ENCODE data around the gene FBXL16.
A peak's percentile ranks its signal among the peaks of the same experiment; 100 is the strongest.

FBXL16 gene

DNA sequence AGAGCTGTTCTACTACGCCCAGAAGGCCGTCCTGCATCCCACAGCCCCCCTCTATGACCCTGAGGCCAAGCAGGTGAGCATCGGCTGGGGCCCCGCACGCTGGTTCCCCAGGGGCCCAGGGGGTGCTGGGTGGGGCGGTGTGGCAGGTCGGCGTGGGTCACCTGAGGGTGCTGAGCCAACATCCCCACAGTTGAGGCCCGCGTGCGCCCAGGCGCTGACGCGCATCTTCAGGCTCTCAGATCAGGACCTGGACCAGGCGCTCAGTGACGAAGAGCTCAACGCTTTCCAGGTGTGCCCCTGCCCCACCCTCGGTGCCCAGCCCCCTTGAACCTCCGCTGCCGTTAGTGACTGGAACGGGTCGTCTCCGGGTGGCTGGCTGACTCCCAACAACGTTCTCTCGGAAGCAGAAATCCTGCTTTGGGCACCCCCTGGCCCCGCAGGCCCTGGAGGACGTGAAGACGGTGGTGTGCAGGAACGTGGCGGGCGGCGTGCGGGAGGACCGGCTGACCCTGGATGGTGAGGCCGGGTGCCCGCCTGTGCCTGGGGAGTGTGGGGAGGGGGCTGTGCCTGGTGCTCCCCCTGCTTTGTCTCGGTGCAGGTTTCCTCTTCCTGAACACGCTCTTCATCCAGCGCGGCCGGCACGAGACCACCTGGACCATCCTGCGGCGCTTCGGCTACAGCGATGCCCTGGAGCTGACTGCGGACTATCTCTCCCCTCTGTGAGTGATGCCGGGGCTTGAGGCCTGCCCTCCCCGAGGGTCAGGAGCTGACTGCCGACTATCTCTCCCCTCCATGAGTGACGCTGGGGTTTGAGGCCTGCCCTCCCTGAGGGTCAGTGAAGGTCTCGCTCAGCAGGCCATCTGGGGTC lies 34.9 kb downstream of the FBXL16 start:
- no peak overlapping the region for H2BK120ac ChIP-seq (ENCODE audit: insufficient read depth, low read length, poor library complexity)
- H2AK5ac ChIP-seq (ENCODE audit: low read length), result no peak overlapping the region
- H3K79me1 ChIP-seq (ENCODE audit: low read length), result peaks cover 5% of the 10 kb centered on the region
- no peak overlapping the region for H3K23ac ChIP-seq (ENCODE audit: low read length)
- no peak overlapping the region for H2AFZ ChIP-seq (ENCODE audit: insufficient read depth, low read length, poor library complexity)
- H4K8ac ChIP-seq (ENCODE audit: low read depth, low read length), result no peak overlapping the region
- no peak overlapping the region for H3K4me2 ChIP-seq (ENCODE audit: low read length)
- H3K9me3 ChIP-seq (ENCODE audit: insufficient read depth, low read depth, low read length), result no peaks in the 10 kb centered on the region
- H3K18ac ChIP-seq (ENCODE audit: low read length), result no peak overlapping the region
- H3K27me3 ChIP-seq (ENCODE audit: insufficient read depth, low read length), result peaks cover 3% of the 10 kb centered on the region
- H2BK5ac ChIP-seq (ENCODE audit: low read depth, low read length, poor library complexity), result no peak overlapping the region
- no peak overlapping the region for H3K4ac ChIP-seq (ENCODE audit: low read depth, low read length)
- H3K4me3 ChIP-seq (ENCODE audit: low read depth, low read length), result no peak overlapping the region
- peaks cover 8% of the 10 kb centered on the region for H3K79me2 ChIP-seq (ENCODE audit: control insufficient read depth, insufficient read depth, low read length, poor library complexity)
- no peak overlapping the region for H4K12ac ChIP-seq (ENCODE audit: low read depth, low read length)
- DNase-seq, result no peak
- no peak overlapping the region for H3K27ac ChIP-seq (ENCODE audit: low read depth, low read length)
- no peak overlapping the region for H4K91ac ChIP-seq (ENCODE audit: low read depth, low read length)
- H3K36me3 ChIP-seq (ENCODE audit: control insufficient read depth in 1 of 2, insufficient read depth in 2 of 2, low read length in 2 of 2), result peaks cover 54 to 56% of the 10 kb centered on the region in 2 experiments
- H3K9ac ChIP-seq (ENCODE audit: low read length), result no peak overlapping the region
- H2BK12ac ChIP-seq (ENCODE audit: low read length), result no peak overlapping the region
- H3K4me1 ChIP-seq (ENCODE audit: control insufficient read depth in 1 of 2, insufficient read depth in 2 of 2, low read length in 2 of 2), result peaks cover 13 to 15% of the 10 kb centered on the region in 2 experiments
- no peak overlapping the region for H3K14ac ChIP-seq (ENCODE audit: low read length)
- WGBS (ENCODE audit: extremely low coverage, insufficient coverage, insufficient read length), result no CpG with 5 or more reads among the region's 52 CpGs

DNA sequence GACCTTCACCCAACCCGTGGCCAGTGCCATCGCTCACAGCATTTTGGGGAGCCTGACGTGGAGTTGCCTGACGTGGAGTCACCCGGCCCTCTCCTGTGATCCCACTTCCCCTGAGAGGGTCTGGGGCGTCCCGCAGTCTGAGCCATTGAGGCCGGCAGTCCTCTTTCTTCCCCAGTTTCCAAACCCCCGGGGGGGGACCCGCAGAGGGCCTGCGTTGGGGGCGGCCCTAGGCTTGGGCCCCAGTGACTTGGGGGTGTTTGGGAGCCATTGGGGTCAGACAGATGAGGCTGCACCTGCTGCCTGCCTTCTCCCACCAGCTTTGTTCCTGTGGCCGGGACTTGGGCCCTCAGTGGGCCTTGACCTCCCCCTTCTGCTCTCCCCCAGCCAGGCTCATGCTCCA lies 35.9 kb downstream of the FBXL16 start:
- Histone ChIP-seq H4K12ac (ENCODE audit: low read depth, low read length) (no peak overlapping the region), H3K27me3 (ENCODE audit: insufficient read depth, low read length) (no peaks in the 10 kb centered on the region), H3K4me1 (ENCODE audit: control insufficient read depth in 1 of 2, insufficient read depth in 2 of 2, low read length in 2 of 2) (peaks cover 7% of the 10 kb centered on the region in 2 experiments), H3K27ac (ENCODE audit: low read depth, low read length) (no peak overlapping the region), H3K18ac (ENCODE audit: low read length) (no peak overlapping the region), H2AK5ac (ENCODE audit: low read length) (no peak overlapping the region), H3K23ac (ENCODE audit: low read length) (no peak overlapping the region), H3K79me1 (ENCODE audit: low read length) (peaks cover 5% of the 10 kb centered on the region), H3K79me2 (ENCODE audit: control insufficient read depth, insufficient read depth, low read length, poor library complexity) (peaks cover 8% of the 10 kb centered on the region), H2AFZ (ENCODE audit: insufficient read depth, low read length, poor library complexity) (no peak overlapping the region), H2BK120ac (ENCODE audit: insufficient read depth, low read length, poor library complexity) (no peak overlapping the region), H2BK12ac (ENCODE audit: low read length) (no peak overlapping the region), H3K36me3 (ENCODE audit: control insufficient read depth in 1 of 2, insufficient read depth in 2 of 2, low read length in 2 of 2) (peaks cover 54 to 56% of the 10 kb centered on the region in 2 experiments), H3K4ac (ENCODE audit: low read depth, low read length) (no peak overlapping the region), H3K4me3 (ENCODE audit: low read depth, low read length) (no peak overlapping the region), H4K8ac (ENCODE audit: low read depth, low read length) (no peak overlapping the region), H3K9ac (ENCODE audit: low read length) (no peak overlapping the region), H3K14ac (ENCODE audit: low read length) (no peak overlapping the region), H3K4me2 (ENCODE audit: low read length) (no peak overlapping the region), H4K91ac (ENCODE audit: low read depth, low read length) (no peak overlapping the region), H2BK5ac (ENCODE audit: low read depth, low read length, poor library complexity) (no peak overlapping the region), H3K9me3 (ENCODE audit: insufficient read depth, low read depth, low read length) (no peaks in the 10 kb centered on the region)
- DNase-seq, result no peak
- no CpG with 5 or more reads among the region's 13 CpGs for WGBS (ENCODE audit: extremely low coverage, insufficient coverage, insufficient read length)

DNA sequence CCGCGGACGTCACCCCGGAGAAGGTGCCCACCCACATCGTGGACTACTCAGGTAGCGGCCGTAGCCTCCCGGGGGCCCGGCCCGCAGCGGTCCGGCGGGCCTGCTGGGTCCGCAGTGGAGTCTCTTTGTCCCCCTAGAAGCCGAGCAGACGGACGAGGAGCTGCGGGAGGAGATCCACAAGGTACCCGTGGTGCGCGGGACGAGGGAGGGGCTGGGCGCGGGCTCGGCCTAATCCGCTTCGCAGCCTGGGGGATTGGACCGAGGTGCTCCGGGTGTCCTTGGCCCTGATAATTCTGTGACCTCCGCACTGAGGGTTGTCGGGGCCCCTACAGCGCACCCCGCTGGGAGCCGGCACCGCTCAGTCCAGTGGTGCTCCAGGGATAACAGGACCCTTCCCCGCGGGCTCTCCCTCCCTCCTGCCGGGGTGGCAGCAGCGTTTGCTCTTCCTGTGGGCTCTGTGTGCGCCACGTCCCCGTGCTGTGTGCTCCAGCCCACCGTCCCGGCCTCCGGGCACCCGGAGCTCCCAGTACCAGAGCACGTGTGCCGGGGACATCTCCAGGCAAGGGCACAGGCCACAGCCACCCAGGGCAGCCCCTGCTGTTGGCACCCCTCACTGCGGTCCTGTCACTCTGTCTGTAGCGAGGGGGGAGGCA lies 37.0 kb downstream of the FBXL16 start:
- H3K4me3 ChIP-seq (ENCODE audit: low read depth, low read length), result peak overlapping the region; percentile 98
- peak overlapping the region; percentile 97 for H3K4ac ChIP-seq (ENCODE audit: low read depth, low read length)
- peak overlapping the region; percentile 67 for H3K4me2 ChIP-seq (ENCODE audit: low read length)
- H2AK5ac ChIP-seq (ENCODE audit: low read length), result peak overlapping the region; percentile 91
- peak overlapping the region; percentile 87 for H4K8ac ChIP-seq (ENCODE audit: low read depth, low read length)
- peak overlapping the region; percentile 85 for H4K12ac ChIP-seq (ENCODE audit: low read depth, low read length)
- no peak overlapping the region for H2BK12ac ChIP-seq (ENCODE audit: low read length)
- peak overlapping the region; percentile 87 for H2BK120ac ChIP-seq (ENCODE audit: insufficient read depth, low read length, poor library complexity)
- peaks cover 5% of the 10 kb centered on the region for H3K79me1 ChIP-seq (ENCODE audit: low read length)
- peak overlapping the region; percentile 90 for H3K14ac ChIP-seq (ENCODE audit: low read length)
- H2BK5ac ChIP-seq (ENCODE audit: low read depth, low read length, poor library complexity), result peak overlapping the region; percentile 51
- no peaks in the 10 kb centered on the region for H3K27me3 ChIP-seq (ENCODE audit: insufficient read depth, low read length)
- WGBS (ENCODE audit: extremely low coverage, insufficient coverage, insufficient read length), result no CpG with 5 or more reads among the region's 50 CpGs
- DNase-seq, result peak in 1 of 2 donors; percentile 28
- peaks cover 7% of the 10 kb centered on the region in 2 experiments for H3K4me1 ChIP-seq (ENCODE audit: control insufficient read depth in 1 of 2, insufficient read depth in 2 of 2, low read length in 2 of 2)
- H3K36me3 ChIP-seq (ENCODE audit: control insufficient read depth in 1 of 2, insufficient read depth in 2 of 2, low read length in 2 of 2), result peaks cover 48% of the 10 kb centered on the region in 2 experiments
- peak overlapping the region; percentile 77 for H3K18ac ChIP-seq (ENCODE audit: low read length)
- no peak overlapping the region for H3K27ac ChIP-seq (ENCODE audit: low read depth, low read length)
- peak overlapping the region; percentile 90 for H3K9ac ChIP-seq (ENCODE audit: low read length)
- no peak overlapping the region for H3K23ac ChIP-seq (ENCODE audit: low read length)
- no peaks in the 10 kb centered on the region for H3K9me3 ChIP-seq (ENCODE audit: insufficient read depth, low read depth, low read length)
- H4K91ac ChIP-seq (ENCODE audit: low read depth, low read length), result peak overlapping the region; percentile 93
- peaks cover 8% of the 10 kb centered on the region for H3K79me2 ChIP-seq (ENCODE audit: control insufficient read depth, insufficient read depth, low read length, poor library complexity)
- H2AFZ ChIP-seq (ENCODE audit: insufficient read depth, low read length, poor library complexity), result peak overlapping the region; percentile 61

DNA sequence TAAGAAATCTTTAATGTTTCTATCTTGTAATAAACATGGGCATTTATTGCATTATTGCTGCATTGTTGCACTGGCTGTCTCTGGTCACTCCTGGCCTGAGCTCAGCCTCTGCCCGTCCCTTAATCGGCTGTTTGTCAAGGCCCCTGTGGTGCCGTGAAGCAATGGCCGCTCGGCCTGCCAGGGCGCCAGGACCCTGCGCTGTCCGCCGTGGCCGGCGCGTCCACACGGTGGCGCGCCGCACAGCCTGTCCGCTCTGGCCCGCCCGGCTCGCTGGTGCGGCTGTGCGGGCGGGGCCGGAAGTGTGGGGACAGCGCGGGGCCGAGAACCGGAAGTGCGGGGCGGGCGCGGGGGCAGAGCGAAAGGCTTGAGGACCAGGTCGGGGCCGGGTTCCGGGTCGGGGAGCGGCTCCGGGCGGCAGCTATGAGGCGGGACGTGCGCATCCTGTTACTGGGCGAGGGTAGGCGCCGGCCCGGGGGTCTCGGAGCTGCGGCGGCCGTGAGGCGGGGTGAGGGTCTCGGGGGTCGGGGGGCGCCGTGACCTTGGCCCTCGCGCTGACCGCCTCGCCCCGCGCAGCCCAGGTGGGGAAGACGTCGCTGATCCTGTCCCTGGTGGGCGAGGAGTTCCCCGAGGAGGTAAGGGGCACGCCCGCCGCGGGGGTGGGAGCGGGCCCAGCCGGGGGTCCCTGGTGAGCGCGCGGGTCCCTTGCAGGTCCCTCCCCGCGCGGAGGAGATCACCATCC lies 37.7 kb downstream of the FBXL16 start, which contains the start of gene RHOT2:
RHOT2 (plus strand) TSS at position 353 of the 739 bp plus-strand sequence; CDS start at position 421, 68 bp downstream.
- peak within 1 kb of the TSS; percentile 97 for H3K4ac ChIP-seq (ENCODE audit: low read depth, low read length)
- WGBS (ENCODE audit: extremely low coverage, insufficient coverage, insufficient read length), result no CpG with 5 or more reads among the region's 78 CpGs

More for the DNA sequence above, 37.7 kb downstream of the FBXL16 start, which contains the start of gene RHOT2:
- peaks cover 5% of the 10 kb centered on the region for H3K79me1 ChIP-seq (ENCODE audit: low read length)
- H3K36me3 ChIP-seq (ENCODE audit: control insufficient read depth in 1 of 2, insufficient read depth in 2 of 2, low read length in 2 of 2), result peaks cover 41 to 44% of the 10 kb centered on the region in 2 experiments
- no peaks in the 10 kb centered on the region for H3K9me3 ChIP-seq (ENCODE audit: insufficient read depth, low read depth, low read length)
- peak within 1 kb of the TSS; percentile 98 for H3K4me3 ChIP-seq (ENCODE audit: low read depth, low read length)
- peak within 1 kb of the TSS; percentile 87 for H4K8ac ChIP-seq (ENCODE audit: low read depth, low read length)
- peaks cover 7% of the 10 kb centered on the region in 2 experiments for H3K4me1 ChIP-seq (ENCODE audit: control insufficient read depth in 1 of 2, insufficient read depth in 2 of 2, low read length in 2 of 2)
- H3K4me2 ChIP-seq (ENCODE audit: low read length), result peak within 1 kb of the TSS; percentile 67
- no peak within 1 kb of the TSS for H3K27ac ChIP-seq (ENCODE audit: low read depth, low read length)
- H2BK12ac ChIP-seq (ENCODE audit: low read length), result peak within 1 kb of the TSS; percentile 5
- no peak within 1 kb of the TSS for H3K23ac ChIP-seq (ENCODE audit: low read length)
- H2BK120ac ChIP-seq (ENCODE audit: insufficient read depth, low read length, poor library complexity), result peak within 1 kb of the TSS; percentile 87
- H4K91ac ChIP-seq (ENCODE audit: low read depth, low read length), result peak within 1 kb of the TSS; percentile 93
- H2AK5ac ChIP-seq (ENCODE audit: low read length), result peak within 1 kb of the TSS; percentile 91
- H3K18ac ChIP-seq (ENCODE audit: low read length), result peak within 1 kb of the TSS; percentile 77
- peak within 1 kb of the TSS; percentile 51 for H2BK5ac ChIP-seq (ENCODE audit: low read depth, low read length, poor library complexity)
- H3K79me2 ChIP-seq (ENCODE audit: control insufficient read depth, insufficient read depth, low read length, poor library complexity), result peaks cover 8% of the 10 kb centered on the region
- H3K14ac ChIP-seq (ENCODE audit: low read length), result peak within 1 kb of the TSS; percentile 90
- DNase-seq, result peak; percentile 92 to 97
- no peaks in the 10 kb centered on the region for H3K27me3 ChIP-seq (ENCODE audit: insufficient read depth, low read length)
- peak within 1 kb of the TSS; percentile 90 for H3K9ac ChIP-seq (ENCODE audit: low read length)
- peak within 1 kb of the TSS; percentile 85 for H4K12ac ChIP-seq (ENCODE audit: low read depth, low read length)
- H2AFZ ChIP-seq (ENCODE audit: insufficient read depth, low read length, poor library complexity), result peak within 1 kb of the TSS; percentile 61
